ENCODE data around the gene TANK.

DNA sequence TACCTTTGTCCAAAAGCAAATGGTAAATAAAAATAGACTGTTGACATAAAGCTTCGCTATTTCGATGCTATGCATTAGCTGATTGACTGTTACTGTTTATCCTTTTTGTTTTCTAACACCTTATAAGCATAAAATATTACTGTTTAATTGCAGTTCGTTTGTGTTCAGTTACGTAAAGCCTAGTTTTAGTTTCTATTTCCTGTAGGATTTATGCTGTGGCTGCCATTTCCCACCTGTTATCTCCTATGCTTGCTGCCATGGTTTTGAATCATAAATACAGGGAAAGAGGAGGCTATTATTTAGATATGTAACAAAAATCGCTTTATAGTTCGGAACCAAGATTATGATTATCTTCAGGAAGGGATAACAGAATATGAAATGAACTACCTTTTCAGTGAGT lies 3.9 kb downstream of the TANK start:
- TF ChIP-seq CTCF (IDR thresholded peaks at IDR 0.05) (no peak), POLR2AphosphoS5 (IDR thresholded peaks at IDR 0.05) (no peak), EP300 (IDR thresholded peaks at IDR 0.05) (no peak)

Measured in stomach (tissue), 4 donors.